GM12801 (cell line): ENCODE data around the gene TMA16.

Experiments used
- TF ChIP-seq, protein P1 (sequence below): IDR thresholded peaks from one replicate; pipeline ENCODE4 v1.5.1; 2011; ENCODE audit warnings: control low read depth; ENCODE audit not compliant: insufficient read length; ENCODE audit errors: extremely low read depth

TMA16 gene

DNA sequence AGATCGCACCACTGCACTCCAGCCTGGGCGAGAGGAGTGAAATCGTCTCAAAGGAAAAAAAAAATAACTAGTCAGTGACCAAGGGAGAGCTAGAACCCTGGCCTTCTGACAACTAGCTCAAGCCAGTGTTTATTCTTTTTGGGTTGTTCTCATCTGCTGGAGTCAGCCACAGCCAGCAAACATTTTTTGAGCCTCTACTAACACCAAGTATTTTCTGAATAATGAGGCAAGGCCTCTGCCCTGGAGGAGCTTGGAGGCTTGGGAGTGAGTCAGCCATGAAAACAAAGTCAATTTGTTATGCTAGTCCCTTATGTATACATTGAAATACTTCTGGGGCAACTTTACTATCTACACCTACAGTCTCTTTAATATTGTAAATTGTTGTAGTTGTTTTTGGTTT, 46.5 kb downstream of the TMA16 start:
- TF ChIP-seq, protein P1, sequence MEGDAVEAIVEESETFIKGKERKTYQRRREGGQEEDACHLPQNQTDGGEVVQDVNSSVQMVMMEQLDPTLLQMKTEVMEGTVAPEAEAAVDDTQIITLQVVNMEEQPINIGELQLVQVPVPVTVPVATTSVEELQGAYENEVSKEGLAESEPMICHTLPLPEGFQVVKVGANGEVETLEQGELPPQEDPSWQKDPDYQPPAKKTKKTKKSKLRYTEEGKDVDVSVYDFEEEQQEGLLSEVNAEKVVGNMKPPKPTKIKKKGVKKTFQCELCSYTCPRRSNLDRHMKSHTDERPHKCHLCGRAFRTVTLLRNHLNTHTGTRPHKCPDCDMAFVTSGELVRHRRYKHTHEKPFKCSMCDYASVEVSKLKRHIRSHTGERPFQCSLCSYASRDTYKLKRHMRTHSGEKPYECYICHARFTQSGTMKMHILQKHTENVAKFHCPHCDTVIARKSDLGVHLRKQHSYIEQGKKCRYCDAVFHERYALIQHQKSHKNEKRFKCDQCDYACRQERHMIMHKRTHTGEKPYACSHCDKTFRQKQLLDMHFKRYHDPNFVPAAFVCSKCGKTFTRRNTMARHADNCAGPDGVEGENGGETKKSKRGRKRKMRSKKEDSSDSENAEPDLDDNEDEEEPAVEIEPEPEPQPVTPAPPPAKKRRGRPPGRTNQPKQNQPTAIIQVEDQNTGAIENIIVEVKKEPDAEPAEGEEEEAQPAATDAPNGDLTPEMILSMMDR = no peak

DNA sequence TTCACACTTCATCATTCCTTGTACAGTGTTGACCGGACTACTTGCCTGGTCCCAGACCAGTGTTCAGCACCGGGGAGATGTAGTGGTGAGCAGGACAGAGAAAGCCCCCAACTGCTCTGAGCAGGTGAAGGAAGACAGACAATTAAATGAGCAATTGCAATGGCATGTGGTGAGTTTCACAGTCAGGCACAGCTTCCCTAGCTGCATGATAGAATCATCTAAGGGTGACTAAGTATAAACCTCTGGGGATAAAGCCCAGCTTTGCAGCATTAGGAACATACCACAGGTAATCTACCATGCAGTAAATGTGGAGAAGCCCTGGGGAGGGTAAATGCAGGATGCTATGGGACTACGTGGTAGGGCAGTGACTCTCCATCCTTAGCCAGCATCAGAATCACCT, 47.8 kb downstream of the TMA16 start:
- TF ChIP-seq, protein P1 = no peak

DNA sequence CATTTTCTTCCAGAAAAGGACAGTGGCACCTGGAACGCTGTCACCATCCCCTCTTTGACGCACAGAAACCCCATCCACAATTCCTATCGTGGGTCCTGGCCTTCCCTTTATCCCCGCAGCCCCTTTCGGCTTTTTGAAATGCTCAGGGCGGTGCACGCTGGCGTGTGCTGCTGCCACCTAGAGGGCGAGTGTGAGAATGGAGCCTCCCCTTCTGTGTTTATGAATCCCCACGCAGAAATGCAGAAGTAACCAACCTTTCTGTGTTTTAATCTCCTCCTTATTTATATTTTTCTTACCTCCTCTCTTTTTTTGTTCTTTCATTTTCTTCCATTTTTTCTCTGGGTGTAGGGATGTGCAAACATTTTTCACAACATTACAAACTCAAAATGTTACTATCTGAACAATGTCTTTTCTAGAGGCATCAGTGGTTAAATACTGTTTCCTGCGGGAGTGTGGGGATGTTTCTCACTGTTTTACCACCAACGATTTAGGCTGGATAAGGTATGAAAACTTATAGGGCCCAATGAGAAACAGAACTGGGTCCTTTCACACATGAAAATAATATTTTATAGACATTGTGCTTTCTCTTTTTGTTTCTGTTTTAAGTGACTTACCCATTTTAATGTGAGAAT, 50.0 kb downstream of the TMA16 start:
- TF ChIP-seq, protein P1 = peak; percentile 30

DNA sequence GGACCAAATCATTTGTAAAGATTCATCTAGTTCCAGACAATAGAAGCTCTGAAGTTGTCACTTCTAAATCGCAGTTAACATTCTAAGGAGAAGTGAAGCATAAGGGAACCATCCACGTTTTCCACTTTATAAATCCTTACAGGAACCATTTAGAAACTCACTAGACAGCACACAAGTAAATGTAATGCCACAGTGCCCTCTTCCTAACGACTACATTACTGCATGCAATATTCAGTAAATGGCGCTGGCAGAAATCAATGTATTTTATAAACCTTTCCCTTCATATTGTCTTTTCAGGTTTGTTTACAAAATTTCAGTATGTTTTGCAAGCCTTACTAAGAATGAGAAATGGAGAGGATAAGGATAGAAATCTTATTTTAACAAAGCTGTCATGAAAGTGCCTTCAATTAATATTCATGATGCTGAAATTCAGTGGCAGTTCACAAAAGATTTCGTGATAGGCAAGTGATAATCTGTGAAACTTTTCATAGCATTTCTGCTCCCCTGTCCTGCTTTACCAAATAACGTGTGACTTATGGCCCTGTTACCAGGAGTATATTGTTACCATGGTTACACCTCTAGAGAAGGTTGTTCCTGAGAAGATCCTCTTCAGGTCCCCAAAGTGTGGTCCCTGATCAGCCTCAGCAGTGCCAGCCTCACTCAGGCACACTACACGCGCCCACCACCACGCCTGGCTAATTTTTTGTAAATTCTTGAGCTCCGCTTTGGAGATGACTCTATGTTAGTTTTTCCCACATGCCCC, 54.2 kb downstream of the TMA16 start:
- TF ChIP-seq, protein P1 = no peak

DNA sequence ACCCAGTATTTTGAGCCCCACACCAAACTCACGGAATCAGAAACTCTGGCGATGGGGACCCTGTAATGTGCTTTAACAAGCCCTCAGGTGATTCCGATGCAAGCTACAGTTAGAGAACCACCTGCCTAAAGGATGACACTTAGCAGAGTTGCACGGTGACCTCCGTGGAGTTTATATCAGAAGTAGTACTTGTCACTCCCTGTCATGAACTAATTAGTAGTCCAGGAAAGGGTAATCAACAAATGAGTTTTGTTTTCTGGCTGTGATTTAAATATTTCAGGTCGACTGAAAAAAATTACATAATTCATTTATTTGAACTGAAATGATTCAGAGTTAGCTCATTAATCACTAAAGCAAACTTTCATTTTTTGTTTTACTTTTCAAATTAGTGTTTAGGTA, 56.4 kb downstream of the TMA16 start:
- TF ChIP-seq, protein P1 = no peak

DNA sequence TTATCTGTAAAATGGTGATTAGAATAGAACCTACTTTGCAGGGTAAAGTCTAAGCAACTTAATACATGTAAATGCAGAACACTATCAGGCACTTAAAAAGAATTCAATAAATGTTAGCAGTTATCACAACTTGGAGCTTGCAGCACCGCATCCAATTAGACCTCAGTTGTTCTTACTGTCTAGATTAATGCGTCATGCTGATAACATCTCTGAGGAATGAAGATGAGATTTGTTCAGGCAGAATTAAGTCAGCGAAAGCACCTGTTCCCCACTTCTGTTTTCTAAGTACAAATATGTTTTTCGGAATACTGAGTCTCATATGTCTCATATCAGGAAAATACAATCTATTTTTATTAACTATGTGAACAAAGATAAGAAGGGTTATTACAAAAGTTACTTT, 58.7 kb downstream of the TMA16 start:
- TF ChIP-seq, protein P1 = no peak

DNA sequence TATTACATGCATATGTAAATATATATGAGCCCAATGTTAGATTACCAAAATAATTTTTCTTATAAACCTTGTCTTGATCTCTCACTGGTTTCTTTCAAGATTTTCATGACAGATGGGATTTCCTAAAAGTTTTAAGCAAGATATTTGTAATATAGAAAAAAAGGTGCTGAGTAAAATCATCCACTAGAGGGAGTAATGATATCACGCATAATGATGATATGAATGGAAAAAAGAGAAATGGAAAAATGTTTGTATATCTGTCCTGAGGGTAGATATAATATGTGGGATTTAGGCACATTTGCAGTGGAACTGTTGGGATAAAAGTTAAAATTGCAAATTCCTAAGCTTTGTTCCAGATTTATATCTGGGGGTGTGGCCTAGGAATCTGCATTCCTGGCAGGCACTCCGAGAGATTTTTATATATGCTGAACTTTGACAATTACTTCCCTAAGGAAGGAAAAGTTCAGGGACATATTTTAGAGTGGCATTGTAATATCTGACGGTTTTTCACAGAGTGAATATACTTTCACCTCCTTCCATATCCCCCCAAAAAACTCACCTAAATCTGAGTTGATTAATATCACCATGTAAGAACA, 60.5 kb downstream of the TMA16 start:
- TF ChIP-seq, protein P1 = no peak
